Ovary (tissue), 3 donors: ENCODE data around the gene BCAS1.

Experiments
- EP300 ChIP-seq: sonication (generic); formaldehyde crosslinking; IDR thresholded peaks from one replicate; pipeline ENCODE4 v1.6.1; 2017; ENCODE audit warnings: antibody characterized with exemption
- POLR2A ChIP-seq: fragments of 450-650 bp; IDR thresholded peaks from one replicate; pipeline ENCODE4 v1.6.1; 2017; ENCODE audit warnings: antibody characterized with exemption, mild to moderate bottlenecking, moderate library complexity
- TF ChIP-seq, protein P1 (sequence below), 3 donors: fragments of 450-650 bp in 2 of 3; fragments of 200-600 bp in 1 of 3; IDR thresholded peaks; one replicate each; pipeline versions ENCODE4 v1.5.1 to v1.8.0; 2016 to 2022; ENCODE audit warnings: antibody characterized with exemption in 3 of 3, mild to moderate bottlenecking in 1 of 3
- donor health status: DM: no; HTN: no; CAD: no.

DNA sequence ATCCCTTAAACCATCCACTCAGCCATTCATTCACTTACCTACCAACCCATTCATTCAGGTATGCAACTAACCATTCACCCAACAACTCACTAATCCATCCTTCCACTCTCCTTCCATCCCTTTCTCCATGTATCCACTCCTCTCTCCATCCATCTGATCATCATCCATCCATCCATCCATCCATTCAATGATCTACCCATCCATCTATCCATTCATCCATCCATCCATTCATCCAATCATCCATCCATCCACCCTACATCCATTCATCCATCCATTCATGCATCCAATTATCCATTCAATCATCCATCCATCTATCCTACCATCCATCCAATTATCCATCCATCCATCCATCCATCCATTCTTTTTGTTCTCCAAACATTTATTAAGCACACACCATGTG lies 13.8 kb upstream of the BCAS1 start:
- TF ChIP-seq POLR2A (no peak), EP300 (no peak)
- TF ChIP-seq, protein P1, sequence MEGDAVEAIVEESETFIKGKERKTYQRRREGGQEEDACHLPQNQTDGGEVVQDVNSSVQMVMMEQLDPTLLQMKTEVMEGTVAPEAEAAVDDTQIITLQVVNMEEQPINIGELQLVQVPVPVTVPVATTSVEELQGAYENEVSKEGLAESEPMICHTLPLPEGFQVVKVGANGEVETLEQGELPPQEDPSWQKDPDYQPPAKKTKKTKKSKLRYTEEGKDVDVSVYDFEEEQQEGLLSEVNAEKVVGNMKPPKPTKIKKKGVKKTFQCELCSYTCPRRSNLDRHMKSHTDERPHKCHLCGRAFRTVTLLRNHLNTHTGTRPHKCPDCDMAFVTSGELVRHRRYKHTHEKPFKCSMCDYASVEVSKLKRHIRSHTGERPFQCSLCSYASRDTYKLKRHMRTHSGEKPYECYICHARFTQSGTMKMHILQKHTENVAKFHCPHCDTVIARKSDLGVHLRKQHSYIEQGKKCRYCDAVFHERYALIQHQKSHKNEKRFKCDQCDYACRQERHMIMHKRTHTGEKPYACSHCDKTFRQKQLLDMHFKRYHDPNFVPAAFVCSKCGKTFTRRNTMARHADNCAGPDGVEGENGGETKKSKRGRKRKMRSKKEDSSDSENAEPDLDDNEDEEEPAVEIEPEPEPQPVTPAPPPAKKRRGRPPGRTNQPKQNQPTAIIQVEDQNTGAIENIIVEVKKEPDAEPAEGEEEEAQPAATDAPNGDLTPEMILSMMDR (IDR thresholded peaks at IDR 0.05): no peak
